GDM1 (cell line): ENCODE results near the gene SSC4D.
"Not testable (repeated sequence)": the region's sequence is repeated elsewhere in the genome, so short reads cannot be mapped to it uniquely, and the experiment has no call there.

Experiments
- DNase-seq: peaks from one replicate; lab custom pipeline; 2025; lab: John Stamatoyannopoulos, UW

SSC4D gene

GRCh38 chr7:76383089-76383944 lies 26.2 kb downstream of the SSC4D start:
- DNase-seq, result no peak

- no peak for DNase-seq
Measured at GRCh38 chr7:76381814-76382213, 27.7 kb downstream of the SSC4D start.

DNA sequence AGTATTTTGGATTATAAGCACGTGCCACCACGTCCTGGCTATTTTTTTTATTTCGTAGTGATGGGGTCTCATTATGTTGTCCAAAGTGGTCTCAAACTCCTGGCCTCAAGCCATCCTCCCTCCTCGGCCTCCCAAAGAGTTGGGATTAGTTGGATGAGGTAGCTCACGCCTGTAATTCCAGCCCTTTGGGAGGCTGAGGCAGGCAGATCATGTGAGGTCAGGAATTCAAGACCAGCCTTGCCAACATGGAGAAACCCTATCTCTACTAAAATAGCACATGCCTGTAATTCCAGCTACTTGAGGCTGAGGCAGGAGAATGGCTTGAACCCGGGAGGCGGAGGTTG lies 28.9 kb downstream of the SSC4D start:
- no peak for DNase-seq

GRCh38 chr7:76377186-76377918 lies 32.1 kb downstream of the SSC4D start:
- DNase-seq, result no peak

DNA sequence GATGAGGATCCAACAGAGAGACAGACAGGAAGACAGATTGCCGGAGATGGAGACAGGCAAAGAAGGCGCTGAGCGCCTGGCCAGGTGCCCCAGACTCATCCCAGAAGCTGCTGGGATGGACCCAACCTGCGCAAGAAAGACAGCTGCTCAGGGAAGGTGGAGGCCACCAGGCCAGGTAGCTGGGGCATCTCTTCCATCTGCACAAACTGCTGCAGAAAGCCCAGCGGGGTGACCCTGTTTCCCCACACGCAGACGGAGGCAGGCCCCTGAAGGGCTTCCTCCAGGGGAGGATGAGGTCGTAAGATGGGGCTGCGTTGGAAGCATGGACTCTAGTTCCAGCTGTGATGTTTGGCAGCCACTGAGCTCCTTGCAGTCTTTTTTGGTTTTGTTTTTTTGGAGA lies 34.2 kb downstream of the SSC4D start:
- DNase-seq, result no peak

GRCh38 chr7:76372984-76373833 lies 36.3 kb downstream of the SSC4D start:
- peak; percentile 23 for DNase-seq

DNA sequence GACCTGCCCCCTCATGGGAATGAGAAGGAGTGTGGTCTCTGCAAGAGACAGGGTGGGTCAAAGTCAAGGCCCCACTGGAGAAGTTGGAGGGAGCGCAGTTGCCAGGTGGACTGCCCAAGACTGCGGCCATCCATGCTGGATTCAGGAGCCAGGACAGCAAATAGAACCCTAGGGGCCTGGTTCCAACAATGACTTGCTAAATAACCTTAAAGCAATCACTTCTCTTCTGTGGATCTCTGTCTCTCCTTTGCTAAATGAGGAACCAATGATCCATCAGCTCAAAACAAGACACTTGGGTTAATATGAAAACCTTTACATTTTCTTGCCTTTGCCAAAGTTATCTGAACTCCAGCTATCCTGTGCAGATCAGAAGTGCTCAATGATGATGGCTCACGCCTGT lies 38.1 kb downstream of the SSC4D start:
- DNase-seq, result no peak

GRCh38 chr7:76369018-76369417 lies 40.5 kb downstream of the SSC4D start:
- DNase-seq, result no peak

DNA sequence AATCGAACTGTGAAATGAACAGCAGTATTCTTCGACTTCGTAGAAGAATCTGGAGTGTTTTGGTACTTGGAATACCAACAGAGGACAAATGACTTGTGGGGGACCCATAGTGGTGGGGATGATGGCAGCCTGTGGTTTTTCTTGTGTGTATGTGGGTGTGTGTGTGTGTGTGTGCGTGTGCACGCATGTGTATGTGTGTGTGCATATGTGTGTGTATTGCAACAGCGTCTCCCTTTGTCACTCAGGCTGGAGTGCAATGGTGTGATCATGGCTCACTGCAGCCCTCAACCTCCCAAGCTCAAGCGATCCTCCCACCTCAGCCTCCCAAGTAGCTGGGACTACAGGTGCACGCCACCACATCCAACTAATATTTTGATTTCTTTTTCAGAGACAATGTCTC lies 41.3 kb downstream of the SSC4D start:
- no peak for DNase-seq

- peak; percentile 42 for DNase-seq
Measured at GRCh38 chr7:76364198-76364584, 45.3 kb downstream of the SSC4D start.

DNA sequence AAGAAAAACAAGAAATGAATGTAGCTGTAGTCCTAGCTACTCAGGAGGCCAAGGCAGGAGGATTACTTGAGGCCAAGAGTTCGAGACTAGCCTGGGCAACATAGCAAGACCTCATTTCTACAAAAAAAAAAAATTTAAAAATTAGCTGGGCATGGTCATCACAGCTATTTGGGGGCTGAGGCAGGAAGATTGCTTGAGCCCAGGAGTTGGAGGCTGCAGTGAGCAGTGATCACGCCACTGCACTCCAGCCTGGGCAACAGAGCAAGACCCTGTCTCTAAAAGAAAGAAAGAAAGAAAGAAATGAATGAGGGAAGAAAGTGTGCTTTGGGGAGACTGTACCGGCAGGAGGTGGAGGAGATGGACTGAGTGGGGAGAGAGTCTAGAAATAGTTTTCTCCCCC lies 45.7 kb downstream of the SSC4D start:
- not testable (repeated sequence) for DNase-seq

DNA sequence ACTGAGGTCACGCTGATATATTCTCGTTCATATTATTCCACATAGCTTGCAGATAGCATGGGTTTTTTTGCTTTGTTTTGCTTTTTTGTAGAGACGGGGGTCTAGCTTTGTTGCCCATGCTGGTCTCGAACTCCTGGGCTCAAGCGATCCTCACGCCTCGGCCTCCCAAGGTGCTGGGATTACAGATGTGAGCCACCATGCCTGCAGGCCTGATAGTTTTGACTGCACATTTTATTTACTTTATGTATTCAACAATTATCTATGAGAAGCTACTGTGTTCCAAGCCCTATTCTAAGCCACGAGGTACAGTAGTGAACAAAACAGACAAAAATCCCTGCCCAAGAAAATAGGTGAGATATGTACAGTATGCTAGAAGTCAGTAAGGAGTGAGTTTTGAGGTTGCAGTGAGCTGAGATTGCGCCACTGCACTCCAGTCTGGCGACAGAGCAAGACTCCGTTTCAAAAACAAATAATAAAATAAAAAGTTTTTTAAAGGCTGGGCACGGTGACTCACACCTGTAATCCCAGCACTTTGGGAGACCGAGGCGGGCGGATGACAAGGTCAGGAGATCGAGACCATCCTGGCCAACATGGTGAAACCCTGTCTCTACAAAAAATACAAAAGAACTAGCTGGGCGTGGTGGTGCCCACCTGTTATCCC lies 49.4 kb downstream of the SSC4D start:
- no peak for DNase-seq

DNA sequence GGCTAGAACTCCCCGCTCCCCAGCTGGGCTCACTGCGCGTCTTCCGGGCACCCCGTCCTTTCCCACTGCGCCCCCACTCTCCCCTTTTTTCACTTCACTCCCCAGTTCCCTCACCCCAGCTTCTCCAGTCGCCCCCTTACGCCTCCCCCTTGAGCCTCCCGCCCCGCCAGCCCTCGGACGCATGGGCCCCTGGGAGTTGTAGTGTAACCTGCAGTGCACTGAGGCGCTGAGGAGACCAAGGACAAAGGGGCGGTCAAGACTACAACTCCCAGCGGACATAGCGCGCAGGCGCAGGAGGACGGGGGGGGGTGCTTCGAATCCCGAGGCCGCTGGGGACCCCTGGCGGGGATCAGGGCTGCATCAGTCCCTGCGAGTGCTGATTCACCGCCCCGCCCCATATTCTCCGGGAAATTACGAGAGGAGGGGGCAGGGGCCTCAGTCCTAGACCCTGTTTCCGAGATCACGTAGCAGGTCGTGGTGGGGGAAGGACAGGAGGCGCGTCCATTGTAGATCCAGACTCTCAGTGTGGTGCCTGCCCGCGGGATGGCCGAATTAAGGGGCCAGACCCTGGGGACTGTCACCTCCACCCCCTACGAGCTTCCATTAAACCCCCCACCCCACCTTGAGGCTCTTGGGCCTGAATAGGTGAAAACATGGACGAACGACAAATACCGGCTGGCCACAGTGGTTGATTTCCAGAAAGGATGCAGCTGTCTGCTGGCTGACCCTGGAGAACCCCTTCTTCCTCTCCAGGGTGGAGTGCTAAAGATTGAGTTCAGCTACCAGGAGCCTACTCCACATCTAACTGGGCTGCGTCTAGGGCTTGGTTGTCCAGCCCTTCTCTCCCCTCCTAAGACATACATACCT lies 50.2 kb downstream of the SSC4D start:
- DNase-seq, result peak; percentile 97

- peak; percentile 91 for DNase-seq
Measured at GRCh38 chr7:76358481-76359110, 50.9 kb downstream of the SSC4D start, which contains the start of gene YWHAG. Gene YWHAG (minus strand): TSS chr7:76358991. CDS start chr7:76358808, 183 bp downstream.

- peak; percentile 55 for DNase-seq
Measured at GRCh38 chr7:76358011-76358480, 51.5 kb downstream of the SSC4D start.

DNA sequence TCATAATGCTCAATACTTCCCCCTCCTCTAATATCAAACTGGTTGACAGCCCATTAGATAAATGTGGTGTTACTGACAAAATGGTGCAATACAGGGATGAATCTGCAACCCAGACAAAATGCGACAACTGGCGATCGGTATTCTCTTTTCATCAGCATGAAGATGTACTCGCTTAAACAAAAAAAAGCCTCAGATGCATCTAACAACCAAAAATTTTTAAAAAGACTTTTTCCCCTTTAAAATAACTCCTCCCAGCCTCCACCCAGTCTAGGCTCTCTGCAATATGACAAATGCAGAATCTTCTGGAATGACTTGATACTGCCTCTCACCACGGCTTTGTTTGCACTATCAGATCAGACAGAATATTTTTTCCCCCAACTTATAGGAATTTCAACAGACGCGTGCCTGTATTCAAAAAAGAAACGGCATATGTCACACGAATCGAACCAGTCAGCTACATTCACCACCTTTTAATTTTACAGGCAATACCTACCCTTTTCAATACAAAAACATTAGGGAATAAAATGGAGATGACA lies 52.0 kb downstream of the SSC4D start:
- DNase-seq, result no peak

DNA sequence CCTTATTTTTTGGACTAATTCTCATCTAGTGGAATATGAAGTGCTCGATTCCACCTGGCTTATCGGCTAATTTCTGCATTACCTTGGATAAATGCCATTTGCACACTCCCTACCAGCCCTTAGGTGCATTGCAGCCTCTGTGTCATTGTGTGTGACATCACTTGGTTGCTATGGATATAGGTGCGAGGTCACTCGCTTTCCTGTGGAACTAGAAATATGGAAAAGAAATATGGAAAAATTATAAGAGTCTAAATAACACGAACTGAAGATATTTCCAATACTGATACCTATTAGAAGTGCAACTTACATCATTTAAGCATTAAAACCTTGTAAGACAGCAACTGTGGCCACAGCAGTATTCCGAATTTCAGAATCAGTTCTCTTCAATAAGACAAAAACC lies 52.7 kb downstream of the SSC4D start:
- DNase-seq, result no peak

- no peak for DNase-seq
Measured at GRCh38 chr7:76356115-76356514, 53.4 kb downstream of the SSC4D start.

GRCh38 chr7:76354981-76355730 lies 54.3 kb downstream of the SSC4D start:
- no peak for DNase-seq
